Pancreas (tissue), 10 donors: Measurements from ENCODE around the gene GLT6D1. TPM values are rescaled to one million over a fixed set of nuclear protein-coding genes. Genes with fewer than 3 reads are reported as not detected.

Experiments
- ATAC-seq, 4 donors: fragments of 200-7000 bp; cut with Tn5 transposase; one replicate each; pipeline versions ENCODE4 v1.8.0 to v1.9.1; 2020; ENCODE audit warnings: mild to moderate bottlenecking in 4 of 4, moderate library complexity in 4 of 4
- DNase-seq, 6 donors: peaks; one replicate each; pipeline ENCODE4 v3.0.0-alpha.2; 2020
- FAIRE-seq: peaks from 2 replicates; lab custom pipeline; 2012; peaks lifted over from hg19 to GRCh38; lab: Jason Lieb, UNC
- H3K27ac ChIP-seq, 4 donors: fragments of 200-600 bp; sonication (generic); 1 replicate in 3 of 4; 2 replicates in 1 of 4; pipeline versions ENCODE4 v1.5.0 to v1.8.0; 2020
- H3K27me3 ChIP-seq, 4 donors: fragments of 200-600 bp; one replicate each; pipeline ENCODE4 v1.8.0; 2021
- H3K36me3 ChIP-seq, 3 donors: fragments of 200-600 bp; sonication (generic) in 1 of 3; one replicate each; pipeline versions ENCODE4 v1.5.0 to v1.8.0; 2020 to 2021
- H3K4me1 ChIP-seq, 3 donors: fragments of 200-600 bp; one replicate each; pipeline ENCODE4 v1.8.0; 2021
- H3K4me3 ChIP-seq, 4 donors: fragments of 200-600 bp; sonication (generic) in 2 of 4; one replicate each; pipeline versions ENCODE4 v1.5.0 to v1.8.0; 2020 to 2021
- H3K9me3 ChIP-seq, 4 donors: fragments of 200-600 bp; one replicate each; pipeline ENCODE4 v1.8.0; 2021
- WGBS, 2 donors: extraction: QIAGEN DNeasy Blood & Tissue Kit; methylation state at CpG; one replicate each; pipeline ENCODE4 v1.1.7; 2013; 5-methylcytosine and 5-hydroxymethylcytosine counted together
- intact Hi-C, 3 donors: fragments of 100-400 bp; cut with DNase I; formaldehyde crosslinking; loops; one replicate each; pipeline versions ENCODE4 v1.11.1 to v1.14.2; 2022
- polyA plus RNA-seq, 2 donors: library from polyadenylated mRNA; stranded (reverse); fragments of 200-250 nt; gene quantifications; one replicate each; pipeline ENCODE4 v1.2.3, GENCODE V29; 2013
- total RNA-seq, 6 donors: library from RNA; stranded (reverse); fragmentation: NEBNext Ultra II Directional in 4 of 6; extraction: Animal tissue kit (Norgen Biotek cat#: 25700) in 4 of 6; gene quantifications; one replicate each; pipeline versions ENCODE4 v1.2.1 to v1.2.4, GENCODE V29; 2021 to 2023
- TF ChIP-seq, protein P1 (sequence below), 4 donors: fragments of 200-600 bp; sonication (generic) in 3 of 4; IDR thresholded peaks; one replicate each; pipeline versions ENCODE4 v1.5.0 to v1.8.0; 2021; ENCODE audit warnings: antibody characterized with exemption in 4 of 4
- donor health status: healthy with polysubstance abuse.
- donor health status: DM: no; HTN: no; CAD: no; lungs with moderate emphysema.
- donor health status: DM: no; HTN: no; CAD: no.
- donor health status: control.
- donor health status: control.
- donor health status: Bipolar disorder and iron deficiency.
- donor health status: DM: yes; HTN: yes; CAD: no.
- donor health status: DM: no; HTN: no; CAD: no.
- donor health status: DM: no; HTN: no; CAD: no.
- donor health status: DM: yes; HTN: yes; CAD: no.

The GLT6D1 gene, protein sequence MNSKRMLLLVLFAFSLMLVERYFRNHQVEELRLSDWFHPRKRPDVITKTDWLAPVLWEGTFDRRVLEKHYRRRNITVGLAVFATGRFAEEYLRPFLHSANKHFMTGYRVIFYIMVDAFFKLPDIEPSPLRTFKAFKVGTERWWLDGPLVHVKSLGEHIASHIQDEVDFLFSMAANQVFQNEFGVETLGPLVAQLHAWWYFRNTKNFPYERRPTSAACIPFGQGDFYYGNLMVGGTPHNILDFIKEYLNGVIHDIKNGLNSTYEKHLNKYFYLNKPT
- not detected for total RNA-seq
- polyA plus RNA-seq, result under 1 TPM in 1 of 2 donors, not detected in 1; 0.07 TPM

DNA sequence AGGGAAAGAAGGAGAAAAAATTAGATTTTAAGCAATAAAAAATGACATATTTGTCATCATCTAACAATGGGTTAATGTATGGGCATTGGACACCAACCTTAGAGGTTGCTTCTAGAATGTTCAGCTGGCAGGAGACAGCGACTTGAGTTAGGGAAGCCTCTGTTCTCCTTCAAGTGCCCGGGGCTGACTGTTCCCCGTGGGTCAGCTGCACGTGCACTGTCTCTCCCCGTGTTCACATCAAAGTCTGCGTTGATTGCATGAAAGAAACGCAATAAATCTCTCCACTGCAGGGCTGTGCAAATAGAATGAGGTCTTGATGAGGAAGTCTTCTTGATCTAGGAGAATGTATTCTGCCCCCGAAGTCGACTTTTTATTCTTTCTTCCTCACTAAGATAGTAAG, at the start of gene GLT6D1:
TSS of gene GLT6D1 (minus strand) at position 345 of the 400 bp plus-strand sequence. CDS start 353 bp downstream, outside the sequence.
- WGBS, 2 donors, result 61 to 71% methylated on average over 9 of the region's 9 CpGs
- DNase-seq (no peak), FAIRE-seq (no peak), ATAC-seq (no peak)
- TF ChIP-seq, protein P1, sequence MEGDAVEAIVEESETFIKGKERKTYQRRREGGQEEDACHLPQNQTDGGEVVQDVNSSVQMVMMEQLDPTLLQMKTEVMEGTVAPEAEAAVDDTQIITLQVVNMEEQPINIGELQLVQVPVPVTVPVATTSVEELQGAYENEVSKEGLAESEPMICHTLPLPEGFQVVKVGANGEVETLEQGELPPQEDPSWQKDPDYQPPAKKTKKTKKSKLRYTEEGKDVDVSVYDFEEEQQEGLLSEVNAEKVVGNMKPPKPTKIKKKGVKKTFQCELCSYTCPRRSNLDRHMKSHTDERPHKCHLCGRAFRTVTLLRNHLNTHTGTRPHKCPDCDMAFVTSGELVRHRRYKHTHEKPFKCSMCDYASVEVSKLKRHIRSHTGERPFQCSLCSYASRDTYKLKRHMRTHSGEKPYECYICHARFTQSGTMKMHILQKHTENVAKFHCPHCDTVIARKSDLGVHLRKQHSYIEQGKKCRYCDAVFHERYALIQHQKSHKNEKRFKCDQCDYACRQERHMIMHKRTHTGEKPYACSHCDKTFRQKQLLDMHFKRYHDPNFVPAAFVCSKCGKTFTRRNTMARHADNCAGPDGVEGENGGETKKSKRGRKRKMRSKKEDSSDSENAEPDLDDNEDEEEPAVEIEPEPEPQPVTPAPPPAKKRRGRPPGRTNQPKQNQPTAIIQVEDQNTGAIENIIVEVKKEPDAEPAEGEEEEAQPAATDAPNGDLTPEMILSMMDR (IDR thresholded peaks at IDR 0.05), result no peak
- intact Hi-C loops, result no loop called here
- no peaks in the 10 kb centered on the region for H3K9me3 ChIP-seq
- H3K4me1 ChIP-seq, result no peaks in the 10 kb centered on the region
- H3K27ac ChIP-seq, result no peak within 1 kb of the TSS
- H3K4me3 ChIP-seq, result no peak within 1 kb of the TSS
- H3K27me3 ChIP-seq, result peaks cover 0 to 5% (median 0%) of the 10 kb centered on the region in 4 donors
- no peaks in the 10 kb centered on the region for H3K36me3 ChIP-seq

DNA sequence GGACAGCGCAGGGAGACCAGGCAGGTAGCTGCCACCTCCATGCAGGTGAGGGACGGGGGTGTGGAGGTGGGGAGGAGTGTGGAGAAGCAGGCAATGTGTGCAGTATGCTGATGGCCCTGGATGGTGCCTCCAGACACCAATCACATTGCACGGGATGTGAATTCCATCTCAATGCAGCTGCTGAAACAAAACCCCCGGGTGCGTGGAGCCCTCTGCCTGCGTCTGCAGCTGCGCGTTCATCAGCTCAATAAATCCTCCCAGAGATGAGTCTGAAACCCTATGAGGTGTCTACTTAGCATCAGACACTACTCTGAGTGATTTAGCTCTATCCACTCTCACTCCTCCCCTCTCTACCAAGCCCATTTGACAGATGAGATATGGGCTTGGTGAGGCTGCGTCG, 49.7 kb upstream of the GLT6D1 start:
- H3K36me3 ChIP-seq, result no peaks in the 10 kb centered on the region
- ATAC-seq (no peak), FAIRE-seq (no peak), DNase-seq (peak in 1 of 6 donors; percentile 39)
- WGBS, 2 donors, result 60 to 72% methylated on average over 10 of the region's 10 CpGs
- no peak overlapping the region for H3K27ac ChIP-seq
- no peak overlapping the region for H3K4me3 ChIP-seq
- H3K4me1 ChIP-seq, result no peaks in the 10 kb centered on the region
- TF ChIP-seq, protein P1 (IDR thresholded peaks at IDR 0.05), result no peak
- H3K9me3 ChIP-seq, result no peaks in the 10 kb centered on the region
- H3K27me3 ChIP-seq, result no peaks in the 10 kb centered on the region
- intact Hi-C loops, result no loop called here

DNA sequence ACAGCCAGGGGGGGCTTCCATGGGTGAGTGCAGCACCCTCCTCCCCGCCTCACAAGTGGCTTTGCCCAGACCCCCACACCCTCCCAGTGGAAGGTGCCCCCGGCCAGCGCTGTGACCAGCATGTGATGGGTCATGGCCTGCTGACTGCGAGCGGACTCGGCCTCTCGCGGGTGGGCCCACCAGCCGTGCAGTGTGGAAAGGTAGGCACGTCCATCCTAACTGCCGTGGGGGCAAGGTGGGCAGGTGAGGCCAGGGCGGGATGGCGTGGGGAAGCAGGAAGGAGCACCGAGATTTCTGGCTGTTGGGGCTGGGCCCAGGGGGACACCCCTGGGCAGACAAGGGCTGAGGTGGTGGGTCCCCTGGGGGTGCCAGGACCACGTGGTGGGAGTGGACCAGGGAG, 47.9 kb upstream of the GLT6D1 start:
- ATAC-seq, result no peak
- H3K36me3 ChIP-seq, result no peaks in the 10 kb centered on the region
- H3K9me3 ChIP-seq, result no peaks in the 10 kb centered on the region
- no peak for FAIRE-seq
- peak in 1 of 6 donors; percentile 62 for DNase-seq
- no peaks in the 10 kb centered on the region for H3K27me3 ChIP-seq
- intact Hi-C loops, result no loop called here
- H3K4me3 ChIP-seq, result no peak overlapping the region
- H3K27ac ChIP-seq, result no peak overlapping the region
- TF ChIP-seq, protein P1 (IDR thresholded peaks at IDR 0.05), result no peak
- H3K4me1 ChIP-seq, result no peaks in the 10 kb centered on the region
- WGBS, 2 donors, result 65 to 78% methylated on average over 15 of the region's 15 CpGs

DNA sequence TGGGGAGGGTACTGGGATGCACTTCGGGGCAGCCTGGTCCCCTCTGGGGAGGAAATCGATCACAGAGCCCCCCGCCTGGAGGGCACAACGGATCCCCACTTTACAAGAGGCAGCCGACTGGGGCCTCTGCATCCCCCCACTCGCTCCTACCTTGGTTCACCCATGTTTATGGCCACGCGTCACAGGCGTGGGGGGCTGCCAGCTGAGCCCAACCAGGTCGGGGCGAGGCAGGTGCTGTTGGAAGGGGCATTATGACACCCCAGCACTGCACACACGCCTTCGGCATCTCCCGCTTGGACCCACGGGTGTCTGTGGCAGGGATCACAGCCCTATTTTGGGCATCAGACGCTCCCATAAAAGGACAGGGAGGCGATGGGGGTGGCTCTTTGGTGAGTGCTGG, 45.4 kb upstream of the GLT6D1 start:
- H3K27me3 ChIP-seq, result no peaks in the 10 kb centered on the region
- H3K27ac ChIP-seq, result no peak overlapping the region
- H3K4me1 ChIP-seq, result no peaks in the 10 kb centered on the region
- no peak for FAIRE-seq
- intact Hi-C loops, result no loop called here
- no peaks in the 10 kb centered on the region for H3K9me3 ChIP-seq
- no peaks in the 10 kb centered on the region for H3K36me3 ChIP-seq
- ATAC-seq, result no peak
- no peak for DNase-seq
- TF ChIP-seq, protein P1 (IDR thresholded peaks at IDR 0.05), result no peak
- WGBS, 2 donors, result 48 to 58% methylated on average over 17 of the region's 17 CpGs
- H3K4me3 ChIP-seq, result no peak overlapping the region

DNA sequence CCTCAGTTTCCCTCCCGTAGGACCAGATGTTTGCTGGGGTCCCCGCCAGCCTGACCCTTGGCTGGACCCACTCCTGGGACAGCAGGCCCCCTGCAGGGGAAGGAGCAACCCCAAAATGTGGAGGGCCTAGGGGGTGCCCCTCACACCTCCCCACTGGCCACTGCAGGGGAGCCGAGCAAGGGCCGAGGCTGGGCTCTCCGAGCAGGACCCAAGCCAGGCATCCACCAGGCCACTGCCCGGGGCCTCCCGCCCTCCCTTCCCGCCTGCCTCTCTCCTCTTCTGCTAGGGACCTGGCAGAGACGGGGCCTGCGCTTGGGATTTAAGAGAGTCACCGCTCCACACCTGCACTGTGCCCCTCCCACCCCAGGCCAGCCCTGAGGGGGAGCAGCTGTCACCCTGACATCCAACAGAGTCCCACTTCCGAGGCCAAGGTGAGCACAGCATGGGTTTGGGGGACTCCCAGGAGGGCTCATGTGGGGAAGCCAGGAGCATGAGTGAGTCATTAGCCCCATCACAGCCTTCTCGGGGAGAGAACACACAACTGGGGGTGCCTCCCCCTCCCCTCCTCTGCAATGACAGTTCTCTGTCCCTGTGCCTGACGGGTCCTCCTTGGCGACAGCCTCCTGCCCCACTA, 44.2 kb upstream of the GLT6D1 start:
- no peak for ATAC-seq
- Histone ChIP-seq H3K9me3 (no peaks in the 10 kb centered on the region), H3K27ac (no peak overlapping the region), H3K4me1 (no peaks in the 10 kb centered on the region), H3K27me3 (no peaks in the 10 kb centered on the region), H3K36me3 (no peaks in the 10 kb centered on the region), H3K4me3 (no peak overlapping the region)
- 44 to 63% methylated on average over 12 to 15 of the region's 15 CpGs for WGBS, 2 donors
- TF ChIP-seq, protein P1 (IDR thresholded peaks at IDR 0.05), result no peak
- no peak for FAIRE-seq
- peak in 1 of 6 donors; percentile 50 for DNase-seq
- intact Hi-C loops, result no loop called here
